Fibroblast of mammary gland (primary cell): ENCODE data around the gene AP4E1.

Experiments used
- DNase-seq: peaks from one replicate; pipeline ENCODE4 v3.0.0-alpha.2; 2010; ENCODE audit warnings: low read depth
- H3K4me3 ChIP-seq: 2 replicates; pipeline ENCODE4 v1.5.1; 2011; ENCODE audit warnings: low read depth, mild to moderate bottlenecking, low read length, moderate library complexity; ENCODE audit not compliant: control insufficient read depth
- CTCF ChIP-seq: conservative IDR thresholded peaks from 2 replicates; pipeline ENCODE4 v1.5.1; 2011; ENCODE audit warnings: low read depth, low read length, inconsistent platforms; ENCODE audit not compliant: control insufficient read depth, insufficient read depth

AP4E1 gene

GRCh38 chr15:50880651-50881114 is 27.8 kb upstream of the AP4E1 start:
- no peak for TF ChIP-seq CTCF
- DNase-seq: peak; percentile 76
- H3K4me3 ChIP-seq: no peak overlapping the region

- no peak for TF ChIP-seq CTCF
- H3K4me3 ChIP-seq: no peak overlapping the region
- no peak for DNase-seq
Measured at GRCh38 chr15:50881121-50882048, 27.1 kb upstream of the AP4E1 start.

- peak; percentile 78 for DNase-seq
- no peak overlapping the region for H3K4me3 ChIP-seq
- no peak for TF ChIP-seq CTCF
Measured at GRCh38 chr15:50883903-50884302, 24.6 kb upstream of the AP4E1 start.

GRCh38 chr15:50884540-50884939 is 23.9 kb upstream of the AP4E1 start:
- no peak for TF ChIP-seq CTCF
- H3K4me3 ChIP-seq: no peak overlapping the region
- DNase-seq: peak; percentile 35

- DNase-seq: no peak
- no peak overlapping the region for H3K4me3 ChIP-seq
- no peak for TF ChIP-seq CTCF
Measured at GRCh38 chr15:50886139-50886467, 22.4 kb upstream of the AP4E1 start.

GRCh38 chr15:50886611-50887345 is 21.7 kb upstream of the AP4E1 start:
- no peak overlapping the region for H3K4me3 ChIP-seq
- DNase-seq: no peak
- no peak for TF ChIP-seq CTCF
